ENCODE results near the gene ERLEC1.

- TF ChIP-seq CTCF (IDR thresholded peaks at IDR 0.05; ENCODE audit: low read length) (no peak), EZH2 (IDR thresholded peaks at IDR 0.05; ENCODE audit: borderline replicate concordance, low read length) (no peak)
These were observed 39.2 kb downstream of the ERLEC1 start for GRCh38 chr2:53826030-53826410.

All from OCI-LY1 (cell line).